ENCODE measurements around the gene PLK2.

The PLK2 gene

DNA sequence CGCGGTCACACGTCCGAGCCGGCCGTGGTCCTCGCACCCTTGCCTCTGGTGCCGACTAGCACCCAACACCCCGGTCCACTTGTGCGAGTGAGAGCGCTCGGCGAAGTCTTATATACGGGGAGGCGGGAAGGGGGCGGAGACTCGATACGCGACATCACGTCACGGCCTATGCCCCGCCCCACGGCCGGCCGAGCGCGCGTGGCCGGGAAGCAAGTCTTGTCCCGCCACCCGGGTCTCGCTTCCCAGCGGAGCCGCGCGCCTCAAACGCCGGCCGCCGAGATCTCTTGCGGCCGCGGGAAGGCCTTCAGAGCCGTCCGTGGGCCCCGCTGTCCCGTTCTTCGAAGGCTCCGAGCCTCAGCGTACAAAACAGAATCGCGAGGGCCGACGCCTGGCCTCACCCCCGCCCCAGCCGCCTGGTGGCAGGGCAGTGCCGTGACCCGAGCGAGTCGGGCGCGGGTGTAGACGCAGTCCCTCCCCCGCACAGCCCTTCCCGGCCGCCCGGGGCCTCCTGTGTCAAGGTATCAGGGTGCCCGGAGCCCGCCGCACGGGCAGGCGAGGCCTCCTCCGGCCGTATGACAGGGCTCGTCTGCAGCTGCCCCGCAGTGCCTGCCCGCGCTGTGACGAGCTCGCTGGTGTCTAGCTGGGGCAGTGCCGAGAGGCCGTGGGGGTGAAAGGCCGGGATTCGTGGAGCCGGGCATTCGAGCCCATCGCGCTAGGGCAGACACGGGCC is at the start of gene PLK2:
Gene PLK2 (minus strand): TSS at position 85 of the 730 bp plus-strand sequence. CDS start 127 bp downstream, outside the sequence.
- peak; percentile 96 for DNase-seq

DNA sequence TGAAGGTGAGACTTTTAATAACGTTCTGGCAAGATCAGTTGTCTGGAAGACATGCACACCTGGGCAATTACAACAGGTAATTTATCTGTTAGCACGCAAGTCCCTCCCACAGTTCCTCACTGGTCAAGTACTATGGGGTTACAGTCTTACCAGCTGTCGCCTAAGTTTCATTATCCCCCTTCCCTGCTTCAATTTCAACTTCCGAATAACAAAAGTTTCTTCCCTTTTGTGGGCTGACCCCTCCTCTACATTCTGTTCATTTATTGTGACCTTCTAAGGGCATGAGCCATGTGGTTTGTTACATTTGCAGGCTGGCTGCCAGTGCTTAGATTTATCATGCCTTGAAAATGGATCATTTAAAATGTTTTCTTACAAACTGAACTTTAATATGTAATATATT is 47.8 kb upstream of the PLK2 start:
- DNase-seq: no peak

DNA sequence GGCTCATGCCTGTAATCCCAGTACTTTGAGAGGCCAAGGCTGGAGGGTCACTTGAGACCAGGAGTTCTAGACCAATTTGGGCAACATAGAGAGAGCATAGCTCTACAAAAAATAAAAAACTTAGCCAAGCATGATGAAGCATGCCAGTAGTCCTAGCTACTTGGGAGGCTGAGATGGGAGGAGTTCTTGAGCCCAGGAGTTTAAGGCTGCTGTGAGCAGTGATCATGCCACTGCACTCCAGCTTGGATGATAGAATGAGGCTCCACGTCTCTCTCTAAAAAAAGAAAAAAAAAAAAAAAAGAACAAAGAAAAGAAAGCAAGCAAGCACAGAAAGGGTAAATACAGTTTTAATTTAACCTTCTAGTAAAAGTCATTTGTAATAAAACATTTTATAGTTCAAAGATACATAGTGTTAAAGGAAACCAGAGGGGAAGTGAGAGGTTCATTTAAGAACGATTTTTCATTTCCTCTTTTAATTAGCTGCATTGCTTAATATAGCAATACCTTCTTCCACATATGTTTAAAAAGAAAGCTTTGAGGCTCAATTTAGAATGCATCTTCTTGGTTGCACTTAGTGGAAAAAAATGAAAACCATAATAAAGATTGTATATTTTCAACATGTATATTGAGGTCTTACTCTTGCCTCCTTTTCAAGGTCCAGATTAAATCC is 46.2 kb upstream of the PLK2 start:
- no peak for DNase-seq

DNA sequence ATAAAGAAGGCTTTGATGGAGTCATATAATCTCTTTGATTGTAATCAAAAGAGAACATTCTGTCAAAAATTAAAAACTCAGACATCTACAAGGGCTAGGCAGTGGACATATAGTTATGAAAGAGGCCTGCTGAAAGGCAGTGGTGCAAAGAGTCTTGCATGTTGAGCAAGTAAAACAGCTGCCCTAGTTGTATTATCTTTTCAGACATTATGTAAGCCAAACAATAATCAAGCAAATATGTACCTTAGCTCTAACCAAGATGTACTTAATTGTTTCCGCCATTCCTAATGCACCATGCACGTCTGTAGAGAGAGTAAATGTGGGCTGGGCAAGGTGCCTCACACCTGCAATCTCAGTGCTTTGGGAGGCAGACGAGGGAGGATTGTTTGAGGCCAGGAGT is 45.6 kb upstream of the PLK2 start:
- DNase-seq: no peak

DNA sequence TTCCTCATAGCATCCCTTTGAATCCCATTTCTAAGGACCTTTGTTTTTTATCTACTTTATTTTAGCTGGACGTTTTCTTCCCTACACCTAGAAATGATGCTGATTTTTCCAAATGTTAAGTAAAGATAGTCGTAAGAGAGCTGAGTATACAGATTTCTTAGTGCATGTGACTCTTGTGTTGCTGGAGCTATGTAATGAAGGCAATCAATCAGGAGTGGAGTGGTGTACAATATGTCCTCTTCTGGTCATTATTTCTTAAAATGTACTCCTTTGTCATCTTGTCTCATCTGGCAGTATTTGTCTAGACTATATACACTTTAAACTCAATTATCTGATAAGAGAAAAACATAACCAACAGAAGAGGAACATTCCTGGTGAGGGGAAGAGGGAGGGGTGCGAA is 44.9 kb upstream of the PLK2 start:
- no peak for DNase-seq

DNA sequence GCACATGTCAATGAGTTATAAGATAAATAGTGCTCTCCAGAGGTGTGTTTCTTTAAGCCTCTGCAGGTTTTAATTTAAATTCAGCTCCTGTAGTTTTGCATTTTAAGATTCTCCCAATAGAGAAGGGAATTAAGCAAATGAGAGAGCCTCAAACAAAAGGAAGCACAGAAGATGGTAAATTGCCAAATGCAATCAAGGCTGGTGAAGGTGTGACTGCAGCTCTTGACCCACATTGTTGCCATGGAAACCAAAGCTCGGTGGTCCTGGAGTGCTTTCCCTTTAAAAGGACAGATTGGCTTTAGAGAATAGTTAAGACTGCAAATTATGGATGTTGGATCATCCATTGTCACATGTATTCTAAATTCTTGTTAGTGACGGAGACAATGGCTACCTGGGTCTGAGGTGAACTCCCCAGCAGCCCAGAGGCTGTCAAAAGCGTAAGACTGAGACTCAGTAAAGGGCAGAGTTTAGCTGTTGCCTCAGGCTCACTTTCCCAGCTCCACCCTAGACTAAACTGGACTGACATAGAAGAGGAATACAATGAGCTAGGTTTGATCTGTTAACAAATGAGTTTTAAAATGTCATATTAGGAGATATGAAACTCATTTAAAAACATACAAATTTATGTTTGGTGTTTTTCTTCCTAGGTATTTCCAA is 43.6 kb upstream of the PLK2 start:
- DNase-seq: no peak

DNA sequence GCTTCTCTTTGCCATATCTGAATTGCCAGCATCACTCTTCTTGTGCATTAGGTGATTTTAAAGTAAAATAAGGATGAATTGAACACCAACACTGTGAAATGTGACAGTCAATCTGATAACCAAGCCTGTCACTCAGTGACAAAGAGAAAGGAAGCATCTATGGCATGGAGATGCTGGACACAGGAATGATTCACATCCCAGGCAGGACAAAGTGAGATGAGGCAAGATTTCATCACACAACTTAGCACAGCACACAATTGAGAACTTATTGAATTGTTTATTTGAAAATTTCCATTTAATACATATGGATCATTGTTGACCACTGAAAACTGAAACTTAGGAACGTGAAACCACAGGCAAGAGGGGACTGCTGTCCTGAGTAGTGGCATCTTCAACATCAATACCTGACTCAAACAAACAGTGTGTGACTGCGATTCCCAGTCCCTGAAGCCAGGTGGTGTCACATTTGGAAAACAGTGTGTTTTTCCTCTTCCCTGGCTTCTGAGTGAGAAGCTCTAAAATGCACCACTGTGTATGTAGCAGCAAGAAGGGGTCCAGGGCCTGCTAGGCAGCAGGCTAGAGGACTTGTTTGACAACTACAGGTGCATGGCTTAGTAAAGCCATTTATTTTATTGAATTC is 42.0 kb upstream of the PLK2 start:
- DNase-seq: no peak

DNA sequence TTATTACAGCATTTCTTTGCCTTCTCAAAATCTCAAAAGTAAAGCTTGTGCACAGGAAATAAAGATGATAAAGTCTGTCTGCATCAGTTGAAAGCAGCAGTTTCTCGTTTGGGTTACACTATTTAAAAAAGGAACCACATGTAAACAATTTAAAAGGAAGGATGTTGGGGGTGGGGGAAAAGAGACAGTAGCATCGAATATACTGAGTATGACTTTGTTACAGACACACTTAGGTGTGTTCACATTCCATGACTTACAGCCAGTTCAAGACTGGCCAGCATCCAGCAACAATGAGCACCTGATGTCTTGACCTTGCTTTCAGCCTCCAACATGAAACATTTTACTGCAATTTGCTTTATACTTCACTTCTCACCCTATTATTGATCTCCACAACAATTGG is 40.1 kb upstream of the PLK2 start:
- no peak for DNase-seq

DNA sequence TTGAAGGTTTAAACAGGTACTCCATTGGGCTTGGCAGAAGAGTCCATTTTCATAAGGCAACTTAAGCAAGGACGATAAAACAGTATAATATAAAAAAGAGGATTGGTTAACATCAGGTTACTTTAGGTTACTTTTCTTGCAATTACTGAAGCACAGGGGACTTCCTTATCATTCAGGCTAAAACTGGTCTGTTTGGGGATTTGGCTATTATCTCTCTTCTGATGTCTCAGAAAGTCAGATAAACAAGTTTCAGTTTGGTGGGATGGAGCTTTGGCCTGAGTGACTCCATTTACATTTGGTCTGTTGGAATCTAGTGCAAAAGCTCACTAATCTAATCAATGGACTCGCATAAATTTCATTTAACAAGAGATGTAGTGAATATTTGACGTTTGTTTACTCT is 39.3 kb upstream of the PLK2 start:
- no peak for DNase-seq

DNA sequence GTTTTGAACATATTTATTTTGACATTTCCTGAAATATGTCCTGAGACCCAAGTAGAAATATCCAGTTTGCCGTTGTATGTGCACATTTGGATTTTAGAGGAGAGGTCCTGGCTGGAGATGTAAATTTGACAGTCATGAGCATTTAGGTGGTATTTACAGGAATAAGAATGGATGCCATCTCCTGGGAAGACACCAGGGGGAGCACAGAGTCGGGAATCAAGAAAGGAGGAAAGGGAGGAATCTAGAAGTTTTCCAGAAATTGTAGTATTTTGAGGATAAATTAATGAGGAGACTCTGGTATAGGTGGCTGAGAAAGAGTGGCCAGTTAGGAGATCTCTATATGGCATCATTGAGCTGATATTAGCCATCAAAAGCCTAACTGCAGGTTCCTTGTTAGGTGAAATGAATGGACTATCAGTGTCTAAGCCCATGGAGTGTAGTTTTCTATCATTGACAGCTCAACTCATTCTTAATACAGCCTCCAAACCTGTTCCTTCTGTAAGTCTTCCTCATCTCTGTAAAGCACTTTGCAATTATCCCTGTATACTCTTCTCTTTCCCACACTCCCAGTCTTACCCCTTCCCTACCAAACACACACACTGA is 38.6 kb upstream of the PLK2 start:
- no peak for DNase-seq

DNA sequence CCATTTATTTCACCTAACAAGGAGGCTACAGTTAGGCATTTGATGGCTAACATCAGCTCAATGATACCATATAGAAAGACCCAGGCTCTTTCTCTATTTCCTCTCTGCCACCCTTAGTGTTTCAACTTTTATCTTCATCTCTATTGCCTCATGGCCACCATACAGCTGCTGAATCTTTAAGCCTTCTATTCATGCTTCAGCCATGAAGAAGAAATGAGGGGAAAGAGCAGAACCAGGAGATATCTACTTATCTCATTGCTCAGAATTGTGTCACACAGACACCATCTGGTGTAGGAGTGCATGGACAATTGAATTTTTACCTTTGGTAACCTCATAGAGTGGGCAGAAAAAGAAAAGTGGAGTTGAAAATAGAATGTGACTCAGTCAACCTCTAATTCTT is 38.0 kb upstream of the PLK2 start:
- no peak for DNase-seq

DNA sequence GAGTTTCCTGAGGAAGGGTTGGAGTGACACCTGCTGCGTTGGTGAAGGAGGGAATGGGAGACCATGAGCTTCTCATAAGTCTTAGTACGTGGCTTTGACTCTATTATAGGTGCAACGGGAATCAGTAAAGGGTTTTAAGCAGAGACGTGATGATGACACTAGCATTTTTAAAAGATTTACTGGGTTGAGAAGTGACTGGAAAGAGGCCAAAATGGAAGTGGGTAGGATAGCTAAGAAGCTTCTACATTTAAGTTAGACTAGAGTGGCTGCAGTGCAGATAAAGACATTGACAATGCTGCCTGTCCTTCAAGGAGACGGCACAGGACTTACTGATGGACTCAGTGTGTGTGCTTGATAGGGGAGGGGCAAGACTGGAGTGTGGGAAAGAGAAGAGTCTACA is 37.5 kb upstream of the PLK2 start:
- DNase-seq: no peak

DNA sequence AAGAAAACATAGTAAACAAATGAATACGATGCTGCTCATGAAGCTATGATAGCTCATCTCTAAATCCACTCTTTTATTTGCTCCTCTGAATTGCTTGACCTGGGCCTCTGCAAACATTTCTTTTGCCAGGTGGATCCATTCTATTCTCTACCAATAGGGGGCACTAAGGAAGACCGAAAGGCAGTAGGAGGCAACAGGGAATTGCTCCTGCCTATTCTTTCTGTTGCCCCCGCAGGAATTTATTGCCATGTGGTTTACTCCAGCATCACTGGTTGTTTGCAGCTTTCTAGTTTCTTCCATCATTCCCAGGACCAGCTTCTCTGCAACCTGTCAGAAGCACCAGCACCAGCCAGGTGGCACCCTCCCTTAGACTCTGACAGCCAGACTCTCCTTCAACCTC is 36.6 kb upstream of the PLK2 start:
- no peak for DNase-seq

DNA sequence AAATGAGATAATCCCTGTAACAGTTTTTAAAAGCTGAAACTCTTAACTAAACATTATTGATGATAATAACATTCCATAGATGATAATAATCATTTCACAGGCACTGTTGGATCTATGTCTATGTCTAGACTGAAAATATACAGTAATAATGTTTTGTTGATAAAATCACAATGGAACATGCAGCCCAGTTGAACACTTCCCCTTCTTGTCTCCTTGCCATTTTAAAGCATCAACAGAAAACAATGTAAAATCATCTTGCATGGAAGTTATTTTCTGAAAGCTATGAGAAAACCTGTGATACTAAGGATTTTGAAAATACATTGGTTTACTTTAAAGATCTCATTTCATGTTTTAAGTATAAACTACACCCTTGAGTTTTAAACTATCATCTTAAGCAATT is 33.3 kb upstream of the PLK2 start:
- no peak for DNase-seq

DNA sequence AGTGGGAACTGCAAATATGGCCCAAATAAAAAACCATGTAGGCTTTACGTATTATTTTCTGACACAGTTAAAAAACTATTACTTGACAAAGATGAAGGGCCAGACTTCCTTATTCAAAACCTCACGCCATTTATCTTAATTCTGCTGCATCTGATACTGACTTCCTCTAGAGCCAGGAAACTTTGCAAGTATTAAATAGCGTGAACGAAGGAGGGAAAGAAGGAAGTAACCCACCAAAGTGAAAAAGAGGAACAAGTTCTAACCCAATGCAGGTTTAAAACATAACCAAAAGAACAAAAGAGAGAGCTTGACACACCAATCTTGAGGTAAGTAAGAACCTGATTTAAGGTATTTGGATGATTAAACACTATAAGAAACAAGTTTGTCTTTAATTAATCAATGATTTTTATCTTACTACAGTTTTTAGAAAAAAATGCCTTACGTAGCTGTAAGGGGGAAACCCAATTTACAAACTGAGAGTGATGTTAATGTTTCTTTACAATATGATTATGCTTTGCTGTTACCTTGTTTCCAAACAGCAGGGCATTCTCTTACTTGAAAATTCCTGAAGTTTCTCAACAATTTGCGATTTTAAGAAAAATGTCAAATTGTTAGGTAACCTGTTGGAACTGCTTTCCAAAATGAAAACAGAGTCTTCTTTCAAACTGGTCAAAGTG is 31.5 kb upstream of the PLK2 start, which contains the start of gene GAPT:
Gene GAPT (plus strand): TSS at position 220 of the 677 bp plus-strand sequence. CDS start 3,102 bp downstream, outside the sequence.
- no peak for DNase-seq

DNA sequence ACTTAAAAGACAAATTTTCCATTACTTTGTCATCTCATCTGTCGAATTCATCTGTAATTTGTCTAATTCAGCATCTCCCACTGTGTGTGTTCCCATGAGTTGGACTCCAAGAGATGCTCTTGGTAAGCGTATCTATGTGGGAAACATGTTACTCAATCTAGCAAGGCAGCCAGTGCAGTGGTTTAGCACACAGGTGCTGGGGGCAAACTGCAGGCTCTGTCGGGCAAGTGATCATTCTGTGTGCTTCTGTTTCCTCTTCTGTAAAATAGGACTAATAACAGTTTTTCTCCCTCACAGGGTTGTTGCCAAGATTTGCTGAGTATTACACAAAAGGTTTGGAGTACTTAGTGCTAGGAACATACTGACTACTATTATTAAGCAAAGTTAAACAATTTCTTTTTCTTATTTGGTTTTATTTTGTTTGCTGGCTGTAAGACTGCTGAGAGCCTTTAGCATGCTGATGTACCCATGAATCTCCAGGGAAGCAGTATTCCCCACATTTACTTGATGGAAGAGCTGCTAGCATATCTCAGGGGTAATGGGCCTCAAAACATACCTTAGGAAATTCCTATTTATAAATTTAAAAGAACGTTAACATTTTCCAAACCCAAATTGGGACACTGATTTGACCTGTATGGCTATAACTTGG is 30.6 kb upstream of the PLK2 start:
- no peak for DNase-seq

DNA sequence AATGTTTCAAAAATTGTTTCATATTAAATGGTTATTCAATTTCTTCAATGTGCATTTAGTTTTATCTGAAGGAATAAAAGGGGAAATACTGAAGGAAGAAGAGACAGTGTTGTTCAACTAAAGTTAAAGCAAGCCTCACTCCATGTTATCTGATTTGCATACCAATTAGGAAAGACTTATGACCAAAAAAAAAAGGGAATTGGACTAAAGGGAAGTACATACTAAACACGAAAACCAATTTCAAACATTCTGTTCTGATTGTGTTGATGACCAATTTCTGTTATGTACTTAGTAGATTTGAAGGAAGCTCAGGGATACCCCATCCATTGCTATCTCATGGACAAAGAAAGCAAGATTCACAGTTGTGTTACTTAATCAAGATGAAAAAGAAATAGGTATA is 26.4 kb upstream of the PLK2 start:
- DNase-seq: no peak

DNA sequence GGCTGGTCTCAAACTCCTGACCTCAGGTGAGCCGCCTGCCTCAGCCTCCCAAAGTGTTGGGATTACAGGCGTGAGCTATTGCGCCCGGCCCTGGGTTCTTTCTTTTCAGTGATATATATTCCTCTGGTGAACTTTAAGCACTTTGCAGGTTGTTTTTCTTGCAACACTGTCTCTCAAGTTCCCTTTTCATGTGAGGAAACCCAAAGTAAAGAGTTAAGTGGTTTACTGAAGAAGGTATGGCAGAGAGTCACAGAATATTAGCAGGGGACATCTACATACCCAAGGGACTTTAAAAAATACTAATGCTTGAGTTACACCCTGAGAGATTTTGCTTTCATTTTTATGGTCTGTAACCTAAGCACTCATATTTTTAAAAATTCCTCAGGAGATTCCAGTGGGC is 24.6 kb upstream of the PLK2 start:
- no peak for DNase-seq

DNA sequence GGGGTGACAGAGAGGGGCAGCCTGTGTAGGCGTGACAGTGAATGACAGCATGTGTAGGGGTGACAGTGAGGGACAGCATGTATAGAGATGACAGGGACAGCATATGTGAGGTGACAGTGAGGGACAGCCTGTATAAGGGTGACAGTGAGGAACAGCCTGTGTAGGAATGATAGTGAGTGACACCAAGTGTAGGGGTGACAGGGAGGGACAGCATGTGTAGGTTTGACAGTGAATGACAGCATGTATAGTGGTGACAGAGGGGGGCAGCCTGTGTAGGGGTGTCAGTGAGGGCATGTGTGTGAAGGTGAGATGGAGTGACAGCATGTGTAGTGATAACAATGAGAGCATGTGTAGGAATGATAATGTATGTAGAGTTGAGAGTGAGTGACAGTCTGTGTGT is 22.6 kb upstream of the PLK2 start:
- DNase-seq: no peak

DNA sequence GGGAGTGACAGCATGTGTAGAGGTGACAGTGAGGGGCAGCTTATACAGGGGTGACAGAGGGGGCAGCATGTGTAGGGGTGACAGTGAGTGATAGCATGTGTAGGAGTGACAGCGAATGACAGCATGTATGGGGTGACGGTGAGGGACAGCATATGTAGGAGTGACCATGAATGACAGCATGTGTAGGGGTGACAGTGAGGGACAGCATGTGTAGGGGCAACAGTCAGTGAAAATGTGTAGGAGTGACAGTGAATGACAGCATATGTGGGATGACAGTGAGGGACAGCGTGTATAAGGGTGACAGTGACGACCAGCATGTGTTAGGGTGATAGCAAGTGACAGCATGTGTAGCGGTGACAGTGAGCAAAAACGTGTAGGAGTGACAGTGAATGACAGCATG is 21.9 kb upstream of the PLK2 start:
- no peak for DNase-seq

DNA sequence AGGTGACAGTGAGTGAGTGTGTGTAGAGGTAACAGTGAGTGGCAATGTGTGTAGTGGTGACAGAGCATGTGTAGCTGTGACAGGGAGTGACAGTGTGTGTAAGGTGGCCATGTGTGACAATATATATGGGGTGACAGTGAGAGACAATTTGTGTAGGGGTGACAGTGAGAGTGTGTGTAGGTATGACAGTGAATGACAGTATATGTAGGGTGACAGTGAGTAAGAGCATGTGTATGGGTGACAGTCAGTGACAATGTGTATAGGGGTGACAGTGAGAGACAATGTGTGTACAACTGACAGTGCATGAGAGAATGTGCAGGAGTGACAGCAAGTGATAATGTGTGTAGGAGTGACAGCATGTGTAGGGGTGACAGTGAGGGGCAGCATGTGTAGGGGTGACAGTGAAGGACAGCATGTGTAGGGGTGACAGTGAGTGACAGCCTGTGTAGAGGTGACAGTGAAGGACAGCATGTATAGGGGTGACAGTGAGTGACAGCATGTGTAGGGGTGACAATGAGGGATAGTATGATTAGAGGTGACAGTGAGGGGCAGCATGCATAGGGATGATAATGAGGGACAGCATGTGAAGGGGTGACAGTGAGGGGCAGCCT is 21.3 kb upstream of the PLK2 start:
- no peak for DNase-seq
